Fibroblast of lung (primary cell): ENCODE measurements around the gene NME8. TPM values are rescaled to one million over a fixed set of nuclear protein-coding genes. Genes with fewer than 3 reads are reported as not detected.

Experiments used
- DNase-seq, 2 donors: peaks; one replicate each; pipeline versions ENCODE4 v3.0.0 to v3.0.0-alpha.2; 2010; ENCODE audit warnings: low read depth in 2 of 2
- H2AFZ ChIP-seq: 2 replicates; pipeline ENCODE4 v1.5.1; 2012; ENCODE audit warnings: low read length, control low read depth, inconsistent platforms
- H3K27ac ChIP-seq: 2 replicates; pipeline ENCODE4 v1.5.1; 2011; ENCODE audit warnings: low read length, control low read depth; ENCODE audit not compliant: insufficient read depth
- H3K27me3 ChIP-seq: 2 replicates; pipeline ENCODE4 v1.5.1; 2011; ENCODE audit warnings: mild to moderate bottlenecking, low read length; ENCODE audit not compliant: control insufficient read depth, insufficient read depth
- H3K36me3 ChIP-seq: 2 replicates; pipeline ENCODE4 v1.5.1; 2011; ENCODE audit warnings: low read length; ENCODE audit not compliant: control insufficient read depth, insufficient read depth
- H3K4me1 ChIP-seq: 2 replicates; pipeline ENCODE4 v1.5.1; 2011; ENCODE audit warnings: low read length; ENCODE audit not compliant: control insufficient read depth, insufficient read depth; ENCODE audit errors: extremely low read depth
- H3K4me2 ChIP-seq: 2 replicates; pipeline ENCODE4 v1.5.1; 2011; ENCODE audit warnings: low read length, control low read depth; ENCODE audit not compliant: insufficient read depth; ENCODE audit errors: extremely low read depth
- H3K4me3 ChIP-seq, 4 experiments: fragments of 200-600 bp in 1 of 4; sonication (generic) in 1 of 4; replicated peaks in 1 of 4; 2 replicates each; pipeline ENCODE4 v1.5.1; 2011 to 2016; ENCODE audit warnings: low read length in 4 of 4, low read depth in 3 of 4, mild to moderate bottlenecking in 3 of 4, control low read depth in 2 of 4, inconsistent platforms in 1 of 4, mixed read lengths in 1 of 4; ENCODE audit not compliant: insufficient read depth in 1 of 4; ENCODE audit errors: control extremely low read depth in 1 of 4
- H3K79me2 ChIP-seq: 2 replicates; pipeline ENCODE4 v1.5.1; 2012; ENCODE audit warnings: mild to moderate bottlenecking, low read length, inconsistent platforms; ENCODE audit not compliant: control insufficient read depth, insufficient read depth
- H3K9ac ChIP-seq: 2 replicates; pipeline ENCODE4 v1.5.1; 2011; ENCODE audit warnings: mild to moderate bottlenecking, low read length, control low read depth; ENCODE audit not compliant: insufficient read depth
- H3K9me3 ChIP-seq: 2 replicates; pipeline ENCODE4 v1.5.1; 2012; ENCODE audit warnings: low read depth, low read length; ENCODE audit not compliant: control insufficient read depth, insufficient read depth
- H4K20me1 ChIP-seq: 2 replicates; pipeline ENCODE4 v1.5.1; 2011; ENCODE audit warnings: low read length; ENCODE audit not compliant: control insufficient read depth, insufficient read depth; ENCODE audit errors: extremely low read depth
- CTCF ChIP-seq, 2 donors: IDR thresholded peaks in 1 of 2; conservative IDR thresholded peaks in 1 of 2; 1 replicate in 1 of 2; 2 replicates in 1 of 2; pipeline ENCODE4 v1.5.1; 2011 to 2012; ENCODE audit warnings: low read length in 2 of 2, control low read depth in 1 of 2, inconsistent platforms in 1 of 2, low read depth in 1 of 2, mild to moderate bottlenecking in 1 of 2
- EZH2 ChIP-seq: IDR thresholded peaks from 2 replicates; pipeline ENCODE4 v1.5.1; 2012; ENCODE audit warnings: low read length, control low read depth, mild to moderate bottlenecking; ENCODE audit errors: missing control alignments
- polyA plus RNA-seq, 2 donors: library from polyadenylated mRNA; depleted of rRNA in 1 of 2; stranded (reverse) in 1 of 2; unstranded in 1 of 2; fragments of >200 nt; gene quantifications; 2 replicates each; pipeline ENCODE4 v1.2.1, GENCODE V29; 2011 to 2012; ENCODE audit warnings: missing spikeins in 1 of 2
- total RNA-seq: library from RNA; depleted of rRNA; stranded (reverse); fragments of >200 nt; gene quantifications from 2 replicates; pipeline ENCODE4 v1.2.1, GENCODE V29; 2014

The NME8 gene
- total and polyA plus RNA-seq, 2 donors (not counting 1 experiment from before 2014, with no cell fraction given) = not detected

DNA sequence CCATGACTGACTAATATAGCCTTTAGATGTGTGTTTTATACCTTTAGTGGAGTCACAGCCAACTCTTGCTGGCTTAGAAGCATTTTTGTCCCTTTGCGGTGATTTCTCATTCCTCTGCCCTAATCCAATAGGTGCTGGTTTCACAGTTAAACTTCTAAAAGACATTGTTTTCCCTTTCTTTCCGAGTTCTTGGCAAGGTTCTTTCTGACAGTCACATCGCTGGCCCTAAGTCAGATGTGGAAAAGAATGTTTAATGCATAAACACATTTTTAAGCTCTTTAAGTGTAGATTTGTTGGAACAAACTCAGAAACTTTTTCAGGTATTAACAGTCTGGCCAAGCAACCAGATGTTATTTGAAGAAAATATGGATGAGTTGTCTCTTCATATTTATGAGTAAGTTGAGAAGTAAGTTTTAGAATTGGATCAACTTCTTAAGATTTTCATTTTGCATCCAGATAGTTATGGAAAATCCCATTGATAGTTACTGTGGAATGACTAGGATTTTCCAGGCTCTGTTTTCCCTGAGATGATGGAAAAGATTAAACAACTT, 76.2 kb downstream of the NME8 start:
- H3K4me1 ChIP-seq = no peaks in the 10 kb centered on the region
- H3K79me2 ChIP-seq = no peaks in the 10 kb centered on the region
- no peaks in the 10 kb centered on the region for H3K9me3 ChIP-seq
- no peaks in the 10 kb centered on the region for H3K36me3 ChIP-seq
- H3K4me2 ChIP-seq = no peak overlapping the region
- no peak for TF ChIP-seq CTCF (conservative IDR thresholded peaks at IDR 0.05 in 1 of 2, IDR thresholded peaks at IDR 0.05 in 1 of 2; ENCODE audit: low read depth in 1 of 2, low read length in 2 of 2)
- TF ChIP-seq EZH2 = no peak
- no peak overlapping the region for H2AFZ ChIP-seq
- H3K27ac ChIP-seq = no peak overlapping the region
- H4K20me1 ChIP-seq = no peaks in the 10 kb centered on the region
- no peak overlapping the region for H3K4me3 ChIP-seq
- no peaks in the 10 kb centered on the region for H3K27me3 ChIP-seq
- DNase-seq = peak in 1 of 2 donors; percentile 73
- H3K9ac ChIP-seq = no peak overlapping the region

GRCh38 chr7:37925620-37926019, 77.2 kb downstream of the NME8 start:
- no peaks in the 10 kb centered on the region for H3K4me1 ChIP-seq
- no peaks in the 10 kb centered on the region for H3K27me3 ChIP-seq
- no peak for TF ChIP-seq EZH2
- no peak for TF ChIP-seq CTCF (conservative IDR thresholded peaks at IDR 0.05 in 1 of 2, IDR thresholded peaks at IDR 0.05 in 1 of 2; ENCODE audit: low read depth in 1 of 2, low read length in 2 of 2)
- H3K27ac ChIP-seq = no peak overlapping the region
- no peak overlapping the region for H3K9ac ChIP-seq
- H3K9me3 ChIP-seq = no peaks in the 10 kb centered on the region
- H3K4me3 ChIP-seq = no peak overlapping the region
- no peaks in the 10 kb centered on the region for H3K79me2 ChIP-seq
- no peak overlapping the region for H2AFZ ChIP-seq
- no peak for DNase-seq
- H3K36me3 ChIP-seq = no peaks in the 10 kb centered on the region
- no peak overlapping the region for H3K4me2 ChIP-seq
- H4K20me1 ChIP-seq = no peaks in the 10 kb centered on the region

GRCh38 chr7:37927773-37928444, 79.5 kb downstream of the NME8 start:
- H3K27ac ChIP-seq = no peak overlapping the region
- no peak overlapping the region for H2AFZ ChIP-seq
- H3K27me3 ChIP-seq = no peaks in the 10 kb centered on the region
- H3K9ac ChIP-seq = no peak overlapping the region
- no peaks in the 10 kb centered on the region for H3K9me3 ChIP-seq
- no peaks in the 10 kb centered on the region for H3K36me3 ChIP-seq
- no peaks in the 10 kb centered on the region for H3K79me2 ChIP-seq
- peak; percentile 40 to 47 for DNase-seq
- no peaks in the 10 kb centered on the region for H4K20me1 ChIP-seq
- no peak for TF ChIP-seq EZH2
- no peak for TF ChIP-seq CTCF (conservative IDR thresholded peaks at IDR 0.05 in 1 of 2, IDR thresholded peaks at IDR 0.05 in 1 of 2; ENCODE audit: low read depth in 1 of 2, low read length in 2 of 2)
- no peaks in the 10 kb centered on the region for H3K4me1 ChIP-seq
- H3K4me3 ChIP-seq = no peak overlapping the region
- no peak overlapping the region for H3K4me2 ChIP-seq
